ENCODE data around the gene RXFP3.
A peak's percentile ranks its signal among the peaks of the same experiment; 100 is the strongest.
"Not testable (repeated sequence)": the region's sequence is repeated elsewhere in the genome, so short reads cannot be mapped to it uniquely, and the experiment has no call there.

RXFP3 gene

GRCh38 chr5:33934176-33934575 is 2.0 kb upstream of the RXFP3 start:
- DNase-seq (ENCODE audit: low spot score), result no peak

- peak; percentile 90 for DNase-seq (ENCODE audit: low spot score)
Observed at GRCh38 chr5:33936004-33936380, 194 bp upstream of the RXFP3 start.

GRCh38 chr5:33937017-33937706 is 976 bp downstream of the RXFP3 start:
- DNase-seq (ENCODE audit: low spot score), result no peak

GRCh38 chr5:33937707-33938506 is 1.7 kb downstream of the RXFP3 start:
- no peak for DNase-seq (ENCODE audit: low spot score)

- no peak for DNase-seq (ENCODE audit: low spot score)
Observed at GRCh38 chr5:33938507-33938796, 2.3 kb downstream of the RXFP3 start.

GRCh38 chr5:33938881-33939280 is 2.7 kb downstream of the RXFP3 start:
- no peak for DNase-seq (ENCODE audit: low spot score)

GRCh38 chr5:33939556-33940262 is 3.5 kb downstream of the RXFP3 start:
- DNase-seq (ENCODE audit: low spot score), result peak; percentile 39

GRCh38 chr5:33941090-33941489 is 4.9 kb downstream of the RXFP3 start:
- no peak for DNase-seq (ENCODE audit: low spot score)

GRCh38 chr5:33944543-33945132 is 8.5 kb downstream of the RXFP3 start:
- no peak for DNase-seq (ENCODE audit: low spot score)

- not testable (repeated sequence) for DNase-seq (ENCODE audit: low spot score)
Observed at GRCh38 chr5:33952175-33952574, 16.0 kb downstream of the RXFP3 start.

- no peak for DNase-seq (ENCODE audit: low spot score)
Observed at GRCh38 chr5:33957577-33958150, 21.5 kb downstream of the RXFP3 start.

GRCh38 chr5:33958176-33958575 is 22.0 kb downstream of the RXFP3 start:
- DNase-seq (ENCODE audit: low spot score), result no peak

- no peak for DNase-seq (ENCODE audit: low spot score)
Observed at GRCh38 chr5:33964132-33964700, 28.0 kb downstream of the RXFP3 start.

- no peak for DNase-seq (ENCODE audit: low spot score)
Observed at GRCh38 chr5:33966805-33967204, 30.6 kb downstream of the RXFP3 start.

GRCh38 chr5:33968211-33969005 is 32.2 kb downstream of the RXFP3 start:
- DNase-seq (ENCODE audit: low spot score), result no peak

GRCh38 chr5:33969572-33970452 is 33.6 kb downstream of the RXFP3 start:
- peak; percentile 87 for DNase-seq (ENCODE audit: low spot score)

GRCh38 chr5:33973271-33973670 is 37.1 kb downstream of the RXFP3 start:
- no peak for DNase-seq (ENCODE audit: low spot score)

- peak; percentile 28 for DNase-seq (ENCODE audit: low spot score)
Observed at GRCh38 chr5:33975852-33976251, 39.7 kb downstream of the RXFP3 start.

- no peak for DNase-seq (ENCODE audit: low spot score)
Observed at GRCh38 chr5:33976307-33976706, 40.1 kb downstream of the RXFP3 start.

GRCh38 chr5:33978306-33978705 is 42.1 kb downstream of the RXFP3 start:
- DNase-seq (ENCODE audit: low spot score), result no peak

Measured in AG20443 (cell line).